Activated naive CD4-positive, alpha-beta T cell treated with anti-CD3 and anti-CD28 coated beads for 36 hours (primary cell): ENCODE data around the gene SLC7A14. TPM values are rescaled to one million over a fixed set of nuclear protein-coding genes. Genes with fewer than 3 reads are reported as not detected.

Experiments
- CTCF ChIA-PET: fragments of 350-600 bp; sonication (Branson Sonifier 250); formaldehyde crosslinking; loops from one replicate; lab custom pipeline; 2021; ENCODE audit warnings: antibody characterized with exemption; lab: Charles Lee
- DNase-seq: peaks from one replicate; pipeline ENCODE4 v3.0.0-alpha.2; 2020
- H3K27ac Mint-ChIP-seq: one replicate; pipeline ENCODE4 v1.8.0; 2021; ENCODE audit warnings: mild to moderate bottlenecking, mixed read lengths
- H3K27me3 Mint-ChIP-seq: one replicate; pipeline ENCODE4 v1.8.0; 2021; ENCODE audit warnings: low read depth, mixed read lengths
- H3K36me3 Mint-ChIP-seq: one replicate; pipeline ENCODE4 v1.8.0; 2021; ENCODE audit warnings: low read depth, mixed read lengths
- H3K4me1 Mint-ChIP-seq: one replicate; pipeline ENCODE4 v1.8.0; 2021; ENCODE audit warnings: low read depth, mixed read lengths
- H3K4me3 Mint-ChIP-seq: one replicate; pipeline ENCODE4 v1.8.0; 2021; ENCODE audit warnings: mild to moderate bottlenecking, moderate library complexity, mixed read lengths
- H3K9me3 Mint-ChIP-seq: one replicate; pipeline ENCODE4 v1.8.0; 2021; ENCODE audit warnings: mixed read lengths
- intact Hi-C: fragments of 100-400 bp; cut with micrococcal nuclease; formaldehyde crosslinking; loops from one replicate; pipeline ENCODE4 v1.15.1; 2023
- microRNA-seq: library from miRNA; unstranded; fragments of <30 nt; microRNA quantifications from one replicate; pipeline ENCODE4 v1.2.0, GENCODE V29; 2022; ENCODE audit warnings: borderline microRNAs expressed, borderline replicate concordance
- total RNA-seq, 2 experiments: library from RNA; stranded (reverse); gene quantifications; one replicate each; pipeline ENCODE4 v1.2.3, GENCODE V29; 2021

Gene SLC7A14
- total RNA-seq, 2 experiments from 2014 or later = not detected

GRCh38 chr3:170414202-170414663 lies 171.6 kb downstream of the SLC7A14 start:
- Mint-ChIP-seq H3K9me3 (no peaks in the 10 kb centered on the region), H3K4me3 (no peak overlapping the region), H3K27ac (no peak overlapping the region), H3K4me1 (peaks cover 6% of the 10 kb centered on the region), H3K27me3 (peaks cover 16% of the 10 kb centered on the region), H3K36me3 (peaks cover 3% of the 10 kb centered on the region)
- DNase-seq = peak; percentile 59
- intact Hi-C loops = loop anchor here (1.0 to 5.0 kb wide), 7 partner anchors 85 to 1358 kb away; partner anchors contain the start of gene GPR160
- CTCF ChIA-PET = interaction anchor here (0.5 to 10.1 kb wide), 46 partner anchors 11 to 1286 kb away, joined by 3 to 141 read pairs (median 4); partner anchors contain the start of gene LRRC31

GRCh38 chr3:170413291-170413690 lies 172.6 kb downstream of the SLC7A14 start:
- intact Hi-C loops = loop anchor here (5.0 kb wide), 2 partner anchors 376 to 1359 kb away; partner anchors contain the start of gene GPR160
- DNase-seq = no peak
- no peaks in the 10 kb centered on the region for H3K9me3 Mint-ChIP-seq
- H3K4me1 Mint-ChIP-seq = peaks cover 2% of the 10 kb centered on the region
- H3K36me3 Mint-ChIP-seq = peaks cover 2% of the 10 kb centered on the region
- H3K27ac Mint-ChIP-seq = no peak overlapping the region
- CTCF ChIA-PET = interaction anchor here (0.7 to 10.1 kb wide), 34 partner anchors 10 to 543 kb away, joined by 3 to 141 read pairs (median 4); partner anchors contain the start of gene LRRC31
- peaks cover 11% of the 10 kb centered on the region for H3K27me3 Mint-ChIP-seq
- H3K4me3 Mint-ChIP-seq = no peak overlapping the region

DNA sequence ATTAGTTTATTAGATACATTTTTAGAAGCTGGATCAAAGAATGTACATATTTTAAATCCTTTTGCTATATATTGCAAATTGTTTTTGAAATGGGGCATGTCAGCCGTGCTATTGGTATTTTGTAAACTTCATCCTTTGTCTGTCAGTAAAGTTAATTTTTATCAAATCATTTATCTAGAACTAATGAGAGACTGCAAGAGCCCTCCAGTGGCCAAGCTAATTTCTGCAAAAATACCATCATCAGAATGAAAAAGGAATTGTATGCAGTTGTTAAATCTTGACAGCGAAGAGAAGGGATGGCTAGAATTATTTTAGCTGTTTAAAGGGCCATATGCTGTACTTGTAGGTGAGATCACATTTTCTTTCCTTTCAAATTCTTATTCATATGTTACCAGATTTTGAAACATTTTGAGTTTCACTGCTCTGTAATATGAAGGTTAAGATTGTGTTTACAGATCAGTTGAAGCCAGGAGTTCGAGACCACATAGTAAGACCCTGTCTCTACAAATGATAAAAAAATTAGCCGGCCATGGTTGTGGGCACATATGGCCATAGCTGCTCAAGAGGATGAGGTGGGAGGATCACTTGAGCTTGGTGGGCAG lies 175.3 kb downstream of the SLC7A14 start:
- H3K4me1 Mint-ChIP-seq = no peaks in the 10 kb centered on the region
- H3K36me3 Mint-ChIP-seq = no peaks in the 10 kb centered on the region
- no peaks in the 10 kb centered on the region for H3K27me3 Mint-ChIP-seq
- intact Hi-C loops = loop anchor here (1.0 to 5.0 kb wide), 5 partner anchors 100 to 1362 kb away; partner anchors contain the start of gene GPR160
- no peak overlapping the region for H3K27ac Mint-ChIP-seq
- DNase-seq = peak; percentile 16
- CTCF ChIA-PET = interaction anchor here (0.6 to 10.1 kb wide), 15 partner anchors 8 to 647 kb away, joined by 3 to 141 read pairs (median 3); partner anchors contain the start of gene CLDN11
- no peak overlapping the region for H3K4me3 Mint-ChIP-seq
- no peaks in the 10 kb centered on the region for H3K9me3 Mint-ChIP-seq

Small RNA genes within 50 kb of the gene (microRNA-seq; reads per million reads assigned to microRNA genes)
- gene MIR6828 = not detected

Other genes starting within 250 kb of the SLC7A14 start
- 10 to 100 TPM; 16.3 to 17.5 TPM for gene SKIL, start 228.4 kb downstream of the SLC7A14 start, total RNA-seq
- not detected for gene CLDN11, start 167.2 kb downstream of the SLC7A14 start, total RNA-seq